ENCODE measurements around the gene CGB1.
"Not testable (repeated sequence)": the region's sequence is repeated elsewhere in the genome, so short reads cannot be mapped to it uniquely, and the experiment has no call there.

CGB1 gene

GRCh38 chr19:49057636-49058234, 21.0 kb upstream of the CGB1 start, which contains the start of gene CGB7:
TSS of gene CGB7 (minus strand) at chr19:49057749. CDS start at chr19:49055375, 2,374 bp downstream.
- peak; percentile 34 for DNase-seq (ENCODE audit: low read depth)

- DNase-seq (ENCODE audit: low read depth) = not testable (repeated sequence)
Measured at GRCh38 chr19:49056902-49057596, 20.4 kb upstream of the CGB1 start.

GRCh38 chr19:49056101-49056901, 19.6 kb upstream of the CGB1 start:
- peak; percentile 40 for DNase-seq (ENCODE audit: low read depth)

GRCh38 chr19:49050376-49051033, 13.8 kb upstream of the CGB1 start:
- DNase-seq (ENCODE audit: low read depth) = not testable (repeated sequence)

GRCh38 chr19:49049834-49050233, 13.1 kb upstream of the CGB1 start:
- not testable (repeated sequence) for DNase-seq (ENCODE audit: low read depth)

GRCh38 chr19:49049011-49049410, 12.3 kb upstream of the CGB1 start, which contains the start of gene CGB8:
TSS of gene CGB8 (minus strand) at chr19:49049111. CDS start at chr19:49048739, 372 bp downstream.
- DNase-seq (ENCODE audit: low read depth) = not testable (repeated sequence)

- not testable (repeated sequence) for DNase-seq (ENCODE audit: low read depth)
Measured at GRCh38 chr19:49043548-49043947, 6.9 kb upstream of the CGB1 start, which contains the start of gene CGB5. TSS of gene CGB5 (plus strand) at chr19:49043848. CDS start at chr19:49044210, 362 bp downstream.

GRCh38 chr19:49042666-49043065, 6.0 kb upstream of the CGB1 start:
- not testable (repeated sequence) for DNase-seq (ENCODE audit: low read depth)

GRCh38 chr19:49042177-49042576, 5.5 kb upstream of the CGB1 start:
- DNase-seq (ENCODE audit: low read depth) = no peak

GRCh38 chr19:49039736-49040135, 3.0 kb upstream of the CGB1 start:
- not testable (repeated sequence) for DNase-seq (ENCODE audit: low read depth)

GRCh38 chr19:49038557-49039276, 2.0 kb upstream of the CGB1 start:
- DNase-seq (ENCODE audit: low read depth) = not testable (repeated sequence)

- DNase-seq (ENCODE audit: low read depth) = not testable (repeated sequence)
Measured at GRCh38 chr19:49038111-49038510, 1.4 kb upstream of the CGB1 start.

- peak; percentile 80 for DNase-seq (ENCODE audit: low read depth)
Measured at GRCh38 chr19:49031642-49032301, 4.9 kb downstream of the CGB1 start, which contains the start of gene CGB2. TSS of gene CGB2 (plus strand) at chr19:49031890. CDS start at chr19:49032096, 206 bp downstream.

- not testable (repeated sequence) for DNase-seq (ENCODE audit: low read depth)
Measured at GRCh38 chr19:49030323-49030722, 6.4 kb downstream of the CGB1 start.

GRCh38 chr19:49029749-49030148, 6.9 kb downstream of the CGB1 start:
- not testable (repeated sequence) for DNase-seq (ENCODE audit: low read depth)

- not testable (repeated sequence) for DNase-seq (ENCODE audit: low read depth)
Measured at GRCh38 chr19:49028686-49029085, 8.0 kb downstream of the CGB1 start.

- DNase-seq (ENCODE audit: low read depth) = not testable (repeated sequence)
Measured at GRCh38 chr19:49025599-49025998, 11.1 kb downstream of the CGB1 start.

- not testable (repeated sequence) for DNase-seq (ENCODE audit: low read depth)
Measured at GRCh38 chr19:49025088-49025487, 11.6 kb downstream of the CGB1 start.

- DNase-seq (ENCODE audit: low read depth) = not testable (repeated sequence)
Measured at GRCh38 chr19:49024233-49024632, 12.5 kb downstream of the CGB1 start, which contains the start of gene CGB3. TSS of gene CGB3 (minus strand) at chr19:49024333. CDS start at chr19:49023971, 362 bp downstream.

- DNase-seq (ENCODE audit: low read depth) = no peak
Measured at GRCh38 chr19:49022116-49022515, 14.6 kb downstream of the CGB1 start.

Data from activated T-cell treated with anti-CD3 and anti-CD28 coated beads for 48 hours (primary cell).